AG08395 (cell line): ENCODE measurements around the gene SDK2.

ENCODE experiments used
- DNase-seq: peaks from one replicate; pipeline ENCODE4 v3.0.0; 2012; ENCODE audit warnings: mixed read lengths, low spot score

SDK2 gene

DNA sequence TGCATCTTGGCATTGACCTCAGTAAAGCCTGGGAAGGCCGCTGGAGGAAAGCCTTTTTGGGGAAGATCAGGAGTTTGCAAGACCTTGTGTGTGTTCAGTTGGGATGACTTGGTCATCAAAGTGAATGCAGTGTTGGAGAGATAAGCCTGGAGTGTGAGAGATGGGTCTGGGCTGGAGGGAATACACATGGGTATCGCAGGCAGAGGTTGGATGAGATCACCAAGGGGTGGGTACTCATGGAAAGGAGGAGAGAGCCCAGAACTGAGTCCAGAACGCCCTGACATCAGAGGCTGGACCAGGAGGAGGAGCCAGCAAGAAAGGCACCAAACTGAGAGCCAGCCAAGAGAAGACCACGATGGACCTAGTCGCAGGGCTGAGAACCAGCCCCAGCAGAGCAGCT is 35.2 kb downstream of the SDK2 start:
- no peak for DNase-seq

- DNase-seq, result no peak
These were observed 38.8 kb downstream of the SDK2 start for GRCh38 chr17:73605444-73605843.

DNA sequence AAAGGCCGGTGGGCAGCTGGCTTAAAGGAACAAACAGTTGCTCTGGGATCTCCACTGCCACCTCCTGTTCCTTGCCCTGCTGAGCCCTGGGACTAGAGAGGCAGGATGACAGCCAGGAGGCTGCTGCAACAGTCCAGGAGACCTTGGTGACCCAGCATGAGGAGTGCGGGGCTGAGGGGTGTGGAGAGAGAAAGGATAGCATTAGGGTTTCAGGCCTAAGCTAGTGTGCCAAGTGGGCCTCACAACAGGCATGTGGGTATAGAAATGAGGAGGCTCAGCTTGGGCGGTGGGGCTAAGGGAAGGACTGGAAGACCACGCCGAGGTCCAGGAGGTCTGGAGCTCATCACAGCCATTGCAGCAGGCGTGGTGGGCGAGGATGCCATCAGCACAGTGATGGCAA is 39.8 kb downstream of the SDK2 start:
- DNase-seq, result no peak

- no peak for DNase-seq
These were observed 40.3 kb downstream of the SDK2 start for GRCh38 chr17:73603971-73604370.

DNA sequence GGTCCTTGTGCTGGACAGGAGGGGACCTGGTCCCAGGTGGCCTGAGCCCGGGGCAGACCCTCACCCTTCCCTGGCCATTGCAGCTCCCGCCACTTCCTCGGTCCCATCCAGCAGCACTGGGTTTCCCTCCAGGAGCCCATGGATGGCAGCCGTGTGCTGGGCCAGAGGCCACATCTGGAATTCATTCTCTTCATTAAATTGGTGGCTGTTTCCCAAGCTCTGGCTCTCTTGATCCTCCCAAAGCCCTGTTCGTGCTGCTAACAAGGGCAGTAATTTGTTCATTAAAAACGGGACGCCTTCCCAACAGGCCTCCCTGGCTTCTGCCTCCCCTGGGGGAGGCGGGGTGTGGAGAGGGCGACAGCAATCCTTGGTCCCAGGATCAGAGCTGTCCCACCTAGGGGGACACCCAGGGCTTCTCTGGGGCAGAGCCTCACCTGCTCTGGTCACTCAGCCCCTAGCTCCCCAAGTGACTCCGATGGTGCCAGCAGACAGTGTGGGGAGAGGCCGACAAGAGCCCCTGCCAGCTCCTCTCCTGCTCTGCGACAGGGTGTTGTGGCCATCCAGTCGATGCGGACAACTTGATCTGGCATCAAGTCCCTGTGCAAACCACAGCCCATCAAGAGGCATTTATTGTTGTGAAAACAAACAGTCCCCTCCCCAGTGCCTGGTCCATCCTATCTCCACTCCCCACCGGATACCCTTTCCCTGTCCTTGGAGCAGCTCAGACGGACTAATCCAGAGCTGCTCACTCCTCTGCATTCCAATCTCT is 44.0 kb downstream of the SDK2 start:
- DNase-seq, result peak; percentile 78

DNA sequence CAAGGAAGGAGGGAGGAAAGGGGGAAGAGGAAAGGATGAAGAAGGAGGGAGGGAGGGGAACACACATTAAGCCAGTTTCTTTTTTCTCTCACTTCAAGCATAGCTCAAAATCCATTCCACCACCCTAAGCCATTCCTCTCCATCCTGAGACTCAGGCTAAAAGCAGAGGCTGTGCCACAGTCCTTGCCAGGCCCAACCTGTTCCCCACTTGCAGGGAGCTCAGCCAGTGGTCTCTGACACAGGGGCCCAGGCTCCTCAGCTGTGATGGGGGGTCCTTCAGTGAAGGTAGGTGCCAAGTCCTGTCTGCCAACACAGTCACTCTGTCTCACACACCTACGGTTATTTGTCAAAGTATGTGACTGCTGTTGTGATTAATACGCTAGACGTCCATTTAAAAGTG is 44.6 kb downstream of the SDK2 start:
- DNase-seq, result peak; percentile 20

DNA sequence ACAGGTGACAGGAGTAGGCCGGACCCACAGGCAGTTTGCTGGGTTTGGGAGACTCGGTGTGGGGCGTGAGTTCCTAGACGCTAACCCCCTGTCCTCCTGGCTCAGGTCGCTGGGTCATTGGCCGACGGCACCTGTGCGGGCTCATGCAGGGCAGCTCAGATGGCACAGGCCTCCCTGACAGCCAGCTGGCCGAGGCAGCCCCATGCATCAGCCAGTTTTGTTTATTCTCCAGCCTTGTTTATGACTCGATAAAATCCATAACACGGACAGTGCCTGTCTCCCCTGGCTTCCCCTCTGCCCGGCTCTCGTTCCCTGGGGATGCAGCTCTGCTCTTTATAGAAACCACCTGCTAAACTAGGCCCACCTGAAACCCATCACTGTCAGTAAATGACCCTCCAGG is 46.0 kb downstream of the SDK2 start:
- no peak for DNase-seq

DNA sequence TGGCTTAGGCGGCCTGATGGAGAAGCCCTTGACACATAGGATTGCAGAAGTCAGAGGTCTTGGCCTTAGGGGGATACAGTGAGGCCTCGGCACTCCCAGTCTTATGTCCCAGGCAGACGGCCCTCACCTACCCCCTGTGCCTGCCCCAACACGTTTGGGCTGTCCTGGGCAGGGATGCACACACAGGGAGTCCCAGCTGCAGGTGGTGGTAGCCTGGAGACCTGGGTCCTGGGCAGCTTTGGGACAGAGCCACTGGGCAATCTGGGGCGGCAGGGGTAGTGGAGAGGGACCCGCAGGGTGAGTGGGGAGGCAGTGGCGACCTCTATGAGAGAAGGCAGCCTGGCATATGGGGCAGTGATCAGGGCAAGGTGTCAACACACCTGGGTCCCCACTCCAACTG is 48.3 kb downstream of the SDK2 start:
- DNase-seq, result no peak

- peak; percentile 88 for DNase-seq
These were observed 48.8 kb downstream of the SDK2 start for GRCh38 chr17:73595479-73595878.

DNA sequence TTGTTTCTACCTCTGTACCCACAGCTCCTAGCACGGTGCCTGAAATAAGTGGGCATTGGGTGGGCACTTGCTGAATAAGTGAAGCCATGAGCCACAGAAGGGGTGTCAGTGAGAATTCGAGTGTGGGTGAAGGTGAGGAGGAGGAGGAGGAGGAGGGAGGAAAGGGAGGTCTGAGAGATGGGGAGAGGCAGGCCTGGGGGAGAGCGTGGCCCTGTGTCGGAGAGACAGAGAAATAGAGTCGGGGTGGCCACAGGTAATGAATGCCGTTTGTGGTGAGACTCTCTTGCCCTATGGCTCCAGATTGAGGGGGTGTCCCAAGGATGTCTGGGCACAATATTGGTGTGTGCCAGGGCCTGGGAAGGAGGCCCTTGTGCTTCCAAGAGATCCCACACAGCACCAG is 49.2 kb downstream of the SDK2 start:
- DNase-seq, result no peak

DNA sequence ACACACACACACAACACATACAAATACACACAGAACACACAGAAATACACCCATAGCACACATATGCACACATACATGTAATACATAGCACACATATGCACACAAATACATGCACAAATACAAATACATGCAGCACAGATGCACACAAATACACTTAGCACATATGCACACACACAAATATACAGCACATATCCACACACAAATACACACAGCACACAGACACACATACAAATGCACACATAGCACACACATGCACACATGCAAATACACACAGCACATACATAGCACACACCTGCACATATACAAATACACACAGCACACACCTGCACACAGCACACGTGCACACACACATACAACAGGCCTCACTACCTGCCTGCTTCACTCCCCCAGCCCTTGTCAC is 49.6 kb downstream of the SDK2 start:
- DNase-seq, result no peak

DNA sequence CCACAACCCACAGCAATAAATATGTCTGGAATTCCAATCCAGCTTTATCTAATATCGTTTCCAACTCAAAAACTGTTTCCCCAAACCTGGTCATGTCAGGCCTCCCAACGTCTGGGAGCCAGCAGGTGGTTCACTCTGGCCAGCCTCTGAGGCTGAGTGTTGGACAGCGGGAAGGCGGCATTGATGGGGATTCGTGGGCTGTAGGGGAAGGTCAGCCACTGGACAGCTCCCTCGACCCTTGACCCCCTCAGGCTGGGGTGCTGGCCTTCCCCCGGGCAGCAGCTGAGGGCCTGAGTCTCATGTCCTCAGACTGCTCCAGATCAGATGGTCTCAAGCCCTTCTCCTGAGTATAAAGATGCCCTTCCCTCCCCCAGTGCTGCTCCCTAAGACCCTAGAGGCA is 50.2 kb downstream of the SDK2 start:
- no peak for DNase-seq

GRCh38 chr17:73593249-73593965 is 50.8 kb downstream of the SDK2 start:
- no peak for DNase-seq

GRCh38 chr17:73592501-73592961 is 51.7 kb downstream of the SDK2 start:
- DNase-seq, result peak; percentile 81

GRCh38 chr17:73592079-73592415 is 52.2 kb downstream of the SDK2 start:
- DNase-seq, result no peak

- DNase-seq, result no peak
These were observed 52.8 kb downstream of the SDK2 start for GRCh38 chr17:73591296-73592078.

GRCh38 chr17:73589363-73589980 is 54.8 kb downstream of the SDK2 start:
- no peak for DNase-seq

- peak; percentile 38 for DNase-seq
These were observed 55.4 kb downstream of the SDK2 start for GRCh38 chr17:73588891-73589290.

DNA sequence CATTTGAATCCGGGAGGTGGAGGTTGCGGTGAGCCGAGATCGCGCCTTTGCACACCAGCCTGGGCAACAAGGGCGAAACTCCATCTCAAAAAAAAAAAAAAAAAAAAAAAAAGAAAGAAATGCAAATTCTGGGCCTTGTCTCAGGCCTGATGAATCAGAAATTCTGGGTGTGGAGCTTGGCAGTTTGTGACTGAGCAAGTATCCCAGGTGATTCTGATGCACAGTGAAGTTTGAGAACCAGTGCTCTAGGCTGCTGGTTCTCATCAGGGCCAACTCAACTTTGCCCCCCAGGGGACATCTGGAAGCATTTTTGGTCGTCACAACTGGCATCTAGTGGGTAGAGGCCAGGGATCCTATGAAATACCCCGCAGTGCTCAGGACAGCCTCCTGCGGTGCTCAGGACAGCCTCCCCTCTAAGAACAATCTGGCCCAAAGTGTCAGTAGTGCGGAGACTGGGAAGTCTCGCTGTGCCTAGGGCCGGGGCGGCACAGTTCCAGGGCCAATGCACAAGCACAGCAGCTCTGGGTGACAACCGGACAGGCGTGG is 55.9 kb downstream of the SDK2 start:
- DNase-seq, result no peak

DNA sequence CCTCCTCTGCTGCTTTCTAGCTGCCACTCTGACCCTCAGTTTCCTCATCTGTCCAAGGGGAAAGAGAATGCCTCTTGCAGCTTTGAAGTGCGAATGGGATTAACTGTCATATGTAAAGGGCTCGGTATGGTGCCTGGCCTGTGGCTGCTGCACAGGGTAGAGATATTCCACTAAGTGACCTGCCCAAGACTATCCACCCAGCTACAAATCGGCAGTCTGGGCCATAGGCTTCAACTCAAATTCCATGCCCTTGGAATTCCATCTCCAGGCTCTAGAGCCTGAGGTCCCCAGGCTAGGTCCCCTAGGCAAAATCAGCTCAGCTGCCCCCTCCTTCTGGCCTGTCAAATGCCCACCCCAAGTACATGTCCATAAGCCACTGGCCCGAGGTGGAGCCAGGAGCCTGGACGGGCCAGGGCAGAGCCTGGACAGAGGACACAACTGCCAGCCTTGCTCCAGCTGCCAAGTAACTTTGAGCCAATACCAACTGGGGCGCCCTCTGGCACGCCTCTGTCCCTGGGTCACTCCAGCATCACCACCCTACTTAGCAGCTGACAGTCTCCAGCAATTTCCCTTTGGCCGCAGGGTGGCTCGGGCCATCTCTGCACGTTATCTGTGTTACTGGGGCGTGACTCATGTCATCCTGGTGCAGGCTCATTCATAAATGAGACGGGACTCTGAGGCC is 57.2 kb downstream of the SDK2 start:
- peak; percentile 33 for DNase-seq

GRCh38 chr17:73586275-73586832 is 57.9 kb downstream of the SDK2 start:
- DNase-seq, result peak; percentile 47
